Heart right ventricle (tissue), 16 donors: ENCODE data around the gene CEND1. TPM values are rescaled to one million over a fixed set of nuclear protein-coding genes. Genes with fewer than 3 reads are reported as not detected.

ENCODE experiments used
- ATAC-seq, 8 donors: fragments of 200-7000 bp; cut with Tn5 transposase; one replicate each; pipeline ENCODE4 v1.9.1; 2020; ENCODE audit warnings: mild to moderate bottlenecking in 8 of 8, moderate library complexity in 8 of 8, moderate number of reproducible peaks in 1 of 8
- DNase-seq, 2 donors: peaks; one replicate each; pipeline ENCODE4 v3.0.0-alpha.2; 2020
- H3K27ac ChIP-seq, 10 donors: fragments of 200-600 bp; sonication (generic) in 2 of 10; one replicate each; pipeline versions ENCODE4 v1.5.0 to v1.8.0; 2020 to 2022; ENCODE audit warnings: mild to moderate bottlenecking in 3 of 10
- H3K27me3 ChIP-seq, 7 donors: fragments of 200-600 bp; one replicate each; pipeline ENCODE4 v1.8.0; 2021 to 2022; ENCODE audit warnings: mild to moderate bottlenecking in 2 of 7
- H3K36me3 ChIP-seq, 9 donors: fragments of 200-600 bp; sonication (generic) in 1 of 9; one replicate each; pipeline versions ENCODE4 v1.5.0 to v1.8.0; 2020 to 2022; ENCODE audit warnings: mild to moderate bottlenecking in 2 of 9
- H3K4me1 ChIP-seq, 9 donors: fragments of 200-600 bp; sonication (generic) in 1 of 9; one replicate each; pipeline versions ENCODE4 v1.5.0 to v1.8.0; 2020 to 2022; ENCODE audit warnings: mild to moderate bottlenecking in 4 of 9
- H3K4me3 ChIP-seq, 10 donors: fragments of 200-600 bp; sonication (generic) in 2 of 10; one replicate each; pipeline versions ENCODE4 v1.5.0 to v1.8.0; 2020 to 2022; ENCODE audit warnings: mild to moderate bottlenecking in 7 of 10, moderate library complexity in 2 of 10
- H3K9me3 ChIP-seq, 11 donors: fragments of 200-600 bp in 10 of 11; sonication (generic) in 2 of 11; one replicate each; pipeline versions ENCODE4 v1.5.0 to v1.8.0; 2013 to 2022; ENCODE audit warnings: mild to moderate bottlenecking in 2 of 11, control low read depth in 1 of 11, moderate library complexity in 1 of 11
- CTCF ChIP-seq, 9 donors: fragments of 200-600 bp; sonication (generic) in 2 of 9; IDR thresholded peaks; one replicate each; pipeline versions ENCODE4 v1.5.0 to v1.8.0; 2021 to 2022; ENCODE audit warnings: antibody characterized with exemption in 9 of 9, mild to moderate bottlenecking in 5 of 9, moderate library complexity in 1 of 9
- WGBS, 2 donors: extraction: QIAGEN DNeasy Blood & Tissue Kit; methylation state at CpG; one replicate each; pipeline ENCODE4 v1.1.7; 2013; ENCODE audit warnings: inconsistent platforms in 1 of 2; 5-methylcytosine and 5-hydroxymethylcytosine counted together
- intact Hi-C, 10 donors: fragments of 100-400 bp; cut with DNase I; formaldehyde crosslinking; loops; one replicate each; pipeline versions ENCODE4 v1.11.1 to v1.14.2; 2022
- long read RNA-seq, 3 donors: library from polyadenylated mRNA; unstranded; transcript quantifications; one replicate each; pipeline ENCODE4 v2.0.0, GENCODE V29; 2020 to 2021
- polyA plus RNA-seq, 2 donors: library from polyadenylated mRNA; stranded (reverse); fragments of 200-250 nt; gene quantifications; one replicate each; pipeline ENCODE4 v1.2.3, GENCODE V29; 2013
- total RNA-seq, 10 donors: library from RNA; stranded (reverse); fragmentation: NEBNext Ultra II Directional in 3 of 10; extraction: Animal tissue kit (Norgen Biotek cat#: 25700) in 3 of 10; gene quantifications; one replicate each; pipeline versions ENCODE4 v1.2.1 to v1.2.4, GENCODE V29; 2021 to 2023
- donor health status: Arrhythmogenic right ventricular cardiomyopathy.
- donor health status: ischemic (EF 13 %, LVEDD 7.1; RV severe dilation, severe dysfunction).
- donor health status: healthy with polysubstance abuse.
- donor health status: DM: no; HTN: yes; CAD: no.
- donor health status: DM: no; HTN: no; CAD: no.
- donor health status: ischemic (EF 25% LVEDD 6.9; RV normal size, moderate dysfunction).
- donor health status: ischemic (EF 25% LVEDD 5.7; RV mildly dilated, moderate dysfunction).
- donor health status: healthy.
- donor health status: DM: yes; HTN: yes; CAD: no.
- donor health status: Ischemic cardiomyopathy.
- donor health status: ischemic (EF 35%, LVEDD 5.7; RV mildly dilated, moderate dysfunction).
- donor health status: nonischemic (EF 11% LVEDD 7.7; RV severe dilation, severe dysfunction).
- donor health status: DM: yes; HTN: yes; CAD: no.
- donor health status: PGD.
- donor health status: ischemic (EF 29% LVEDD 5.4; RV normal size, mild dysfunction).
- donor health status: nonischemic (EF 23%, LVEDD 6.1; RV moderate dilation, normal function).

The CEND1 gene
- total RNA-seq, result under 1 TPM in 9 of 10 donors, not detected in 1; 0.22 to 0.80 (median 0.38) TPM
- under 1 TPM; 0.75 to 0.80 TPM for polyA plus RNA-seq
- long read RNA-seq, donor 1, result 0 reads
- long read RNA-seq, donor 2, result 0 reads
- long read RNA-seq, donor 3, partial matches to known transcripts, result 0 of 2 reads
- long read RNA-seq, donor 3, other reads (novel, unspliced or antisense), result 1 of 2 reads

- Histone ChIP-seq H3K4me1 (peaks cover 0 to 10% (median under 1%) of the 10 kb centered on the region in 9 donors), H3K4me3 (peak within 1 kb of the TSS in 3 of 10 donors; percentile 3 to 26 (median 5)), H3K36me3 (peaks cover 0 to 24% (median 0%) of the 10 kb centered on the region in 9 donors), H3K27me3 (peaks cover 0 to 31% (median 25%) of the 10 kb centered on the region in 7 donors), H3K9me3 (no peaks in the 10 kb centered on the region), H3K27ac (no peak within 1 kb of the TSS)
- intact Hi-C loops, result no loop called here
- ATAC-seq (peak in 3 of 8 donors; percentile 7 to 21 (median 13)), DNase-seq (no peak)
- 3 to 4% methylated on average over 33 to 44 of the region's 44 CpGs for WGBS, 2 donors
- TF ChIP-seq CTCF (IDR thresholded peaks at IDR 0.05), result no peak
These were observed at the start of gene CEND1 for GRCh38 chr11:789943-790342. Gene CEND1, minus strand, starts transcription at chr11:790090. Its CDS starts 1,514 bp downstream, at chr11:788576.

GRCh38 chr11:839280-839623 lies 49.4 kb upstream of the CEND1 start:
- Histone ChIP-seq H3K4me3 (no peak overlapping the region), H3K27ac (peak overlapping the region in 4 of 10 donors; percentile 0 to 44 (median 24)), H3K27me3 (no peaks in the 10 kb centered on the region), H3K4me1 (peaks cover 21 to 88% (median 75%) of the 10 kb centered on the region in 9 donors), H3K9me3 (no peaks in the 10 kb centered on the region), H3K36me3 (peaks cover 0 to 56% (median 44%) of the 10 kb centered on the region in 9 donors)
- 87% methylated on average over 5 of the region's 5 CpGs for WGBS, 2 donors
- TF ChIP-seq CTCF (IDR thresholded peaks at IDR 0.05), result no peak
- intact Hi-C loops, result no loop called here
- ATAC-seq (no peak), DNase-seq (no peak)

- no peak for ATAC-seq
- Histone ChIP-seq H3K27ac (peak overlapping the region in 3 of 10 donors; percentile 0 to 44 (median 37)), H3K4me1 (peaks cover 22 to 88% (median 75%) of the 10 kb centered on the region in 9 donors), H3K9me3 (no peaks in the 10 kb centered on the region), H3K4me3 (no peak overlapping the region), H3K36me3 (peaks cover 0 to 56% (median 44%) of the 10 kb centered on the region in 9 donors), H3K27me3 (no peaks in the 10 kb centered on the region)
- WGBS, 2 donors, result 46% methylated on average over 17 of the region's 17 CpGs
- intact Hi-C loops, result no loop called here
- DNase-seq, result no peak
- TF ChIP-seq CTCF (IDR thresholded peaks at IDR 0.05), result peak in 5 of 9 donors; percentile 17 to 24 (median 22)
These were observed 48.8 kb upstream of the CEND1 start for GRCh38 chr11:838441-839279.

- Histone ChIP-seq H3K36me3 (peaks cover 0 to 56% (median 44%) of the 10 kb centered on the region in 9 donors), H3K9me3 (no peaks in the 10 kb centered on the region), H3K27ac (peak overlapping the region in 5 of 10 donors; percentile 9 to 96 (median 44)), H3K4me3 (no peak overlapping the region), H3K27me3 (no peaks in the 10 kb centered on the region), H3K4me1 (peaks cover 23 to 86% (median 74%) of the 10 kb centered on the region in 9 donors)
- ATAC-seq, result no peak
- no peak for DNase-seq
- no peak for TF ChIP-seq CTCF (IDR thresholded peaks at IDR 0.05)
- WGBS, 2 donors, result 70 to 74% methylated on average over 8 of the region's 8 CpGs
- intact Hi-C loops, result no loop called here
These were observed 48.1 kb upstream of the CEND1 start for GRCh38 chr11:837990-838307.
